ENCODE measurements around the gene ADAMTS12. TPM values are rescaled to one million over a fixed set of nuclear protein-coding genes. Genes with fewer than 3 reads are reported as not detected.
"Not testable (repeated sequence)": the region's sequence is repeated elsewhere in the genome, so short reads cannot be mapped to it uniquely, and the experiment has no call there.

ADAMTS12 gene
- polyA plus RNA-seq, 3 donors, result 13.5 to 18.0 (median 15.8) TPM

DNA sequence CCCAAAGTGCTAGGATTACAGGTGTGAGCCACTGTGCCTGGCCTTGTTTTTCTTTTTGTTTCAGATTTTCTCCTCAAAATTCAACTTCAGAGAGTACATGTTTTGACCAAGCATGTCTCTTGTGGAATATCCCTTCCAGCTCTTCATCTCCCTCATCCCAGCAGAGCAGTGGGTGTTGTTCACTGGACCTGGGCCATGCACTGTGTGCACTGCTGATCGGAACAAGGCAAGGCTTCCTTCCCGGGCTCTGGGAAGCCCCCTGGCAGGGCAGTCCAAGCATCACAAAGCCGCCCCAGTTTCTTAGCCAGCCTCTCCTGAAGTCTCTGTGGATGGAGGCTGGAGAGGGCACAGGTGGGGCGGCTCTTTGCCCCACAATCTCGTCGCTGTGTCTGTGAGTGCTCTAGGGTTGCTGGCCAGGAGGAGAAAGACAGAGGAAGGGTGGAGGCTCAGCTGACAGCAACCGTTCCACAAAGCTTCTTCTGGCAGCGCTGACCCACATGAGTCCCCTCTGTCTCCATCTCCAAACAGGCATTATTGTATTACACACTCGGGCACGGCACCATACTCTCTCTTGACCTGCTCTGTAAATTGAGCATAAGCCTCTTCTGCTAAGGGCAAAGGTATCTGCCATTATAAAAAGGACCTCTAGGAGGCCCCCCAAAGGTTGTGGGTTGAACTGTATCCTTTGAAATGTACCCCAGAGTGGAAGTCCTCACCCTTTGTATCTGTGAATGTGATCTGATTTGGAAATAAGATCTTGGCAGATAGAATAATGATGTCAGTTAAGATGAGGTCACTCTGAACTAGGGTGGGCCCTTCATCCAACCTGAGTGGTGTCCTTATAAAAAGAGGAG is 361.4 kb downstream of the ADAMTS12 start:
- DNase-seq, result no peak

- no peak for DNase-seq
These were observed 364.1 kb downstream of the ADAMTS12 start for GRCh38 chr5:33527696-33528095.

DNA sequence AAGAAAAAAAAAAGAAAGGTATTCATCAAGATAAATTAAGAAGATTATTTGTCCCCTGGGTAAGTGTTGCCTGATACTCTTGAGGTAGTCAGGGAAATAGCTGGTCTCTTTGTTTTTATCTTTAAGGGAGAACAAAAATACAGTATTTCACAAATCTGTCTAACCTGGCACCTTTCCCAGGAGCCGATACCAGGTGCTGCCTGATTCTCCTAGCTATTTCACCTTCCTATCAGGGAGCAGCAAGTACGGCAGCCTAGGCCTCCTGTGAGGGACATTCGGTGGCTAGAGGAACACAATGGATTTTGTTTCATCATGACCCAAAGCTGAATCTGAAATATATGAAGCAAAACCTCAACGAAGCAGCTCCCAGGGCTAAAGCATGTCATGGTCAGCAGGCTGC is 365.0 kb downstream of the ADAMTS12 start:
- DNase-seq, result no peak

GRCh38 chr5:33524476-33524875 is 367.3 kb downstream of the ADAMTS12 start:
- DNase-seq, result no peak

- DNase-seq, result no peak
These were observed 368.5 kb downstream of the ADAMTS12 start for GRCh38 chr5:33523208-33523771.

DNA sequence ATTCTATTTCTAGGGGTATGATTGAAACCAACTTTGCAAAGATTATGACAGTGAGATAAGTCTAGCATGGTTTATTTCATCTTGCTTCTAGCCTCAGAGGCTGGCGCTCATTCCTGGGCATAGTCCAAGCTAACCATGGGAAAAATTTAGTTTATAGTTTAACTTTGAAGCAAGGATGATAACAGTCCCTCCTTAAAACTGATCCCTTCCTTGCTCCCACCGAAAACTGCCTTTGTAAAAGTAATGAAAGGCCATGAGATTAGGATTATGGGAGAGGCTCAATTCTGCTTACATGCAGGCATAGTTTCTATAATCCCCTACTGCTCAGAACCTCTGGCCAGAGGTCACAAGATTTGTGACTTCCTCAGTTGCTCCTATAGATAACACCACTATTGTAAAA is 375.4 kb downstream of the ADAMTS12 start:
- no peak for DNase-seq

DNA sequence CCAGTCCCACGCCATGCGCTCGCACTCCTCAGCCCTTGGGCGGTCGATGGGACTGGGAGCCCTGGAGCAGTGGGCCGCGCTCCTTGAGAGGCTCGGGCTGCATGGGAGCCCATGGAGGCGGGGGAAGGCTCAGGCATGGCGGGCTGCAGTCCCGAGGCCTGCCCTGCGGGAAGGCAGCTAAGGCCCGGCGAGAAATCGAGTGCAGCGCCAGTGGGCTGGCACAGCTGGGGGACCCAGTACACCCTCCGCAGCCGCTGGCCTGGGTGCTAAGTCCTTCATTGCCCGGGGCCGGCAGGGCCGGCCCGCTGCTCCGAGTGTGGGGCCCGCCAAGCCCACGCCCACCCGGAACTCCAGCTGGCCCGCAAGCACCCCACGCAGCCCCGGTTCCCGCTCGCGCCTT is 376.4 kb downstream of the ADAMTS12 start:
- DNase-seq, result not testable (repeated sequence)

GRCh38 chr5:33513462-33514185 is 378.2 kb downstream of the ADAMTS12 start:
- no peak for DNase-seq

GRCh38 chr5:33509036-33509435 is 382.8 kb downstream of the ADAMTS12 start:
- DNase-seq, result no peak

GRCh38 chr5:33507426-33507825 is 384.4 kb downstream of the ADAMTS12 start:
- no peak for DNase-seq

DNA sequence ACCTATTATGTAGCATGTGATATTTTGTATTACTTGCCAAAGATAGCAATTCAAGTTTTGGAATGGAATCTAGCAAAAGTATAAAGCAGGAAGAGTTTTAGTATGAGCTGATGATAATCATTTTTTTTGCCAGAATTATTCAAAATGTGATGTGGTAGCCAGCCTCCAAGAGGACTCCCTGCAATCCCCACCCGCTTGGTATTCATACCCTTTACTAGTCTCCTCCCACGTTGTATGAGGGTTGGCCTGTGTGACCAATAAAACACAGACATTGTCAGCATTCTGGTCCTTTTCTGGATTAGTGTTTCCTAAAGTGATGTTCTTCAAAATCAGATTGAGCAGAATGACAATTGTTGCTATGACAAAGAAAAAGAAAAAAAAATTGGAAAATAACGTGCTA is 387.2 kb downstream of the ADAMTS12 start:
- no peak for DNase-seq

DNA sequence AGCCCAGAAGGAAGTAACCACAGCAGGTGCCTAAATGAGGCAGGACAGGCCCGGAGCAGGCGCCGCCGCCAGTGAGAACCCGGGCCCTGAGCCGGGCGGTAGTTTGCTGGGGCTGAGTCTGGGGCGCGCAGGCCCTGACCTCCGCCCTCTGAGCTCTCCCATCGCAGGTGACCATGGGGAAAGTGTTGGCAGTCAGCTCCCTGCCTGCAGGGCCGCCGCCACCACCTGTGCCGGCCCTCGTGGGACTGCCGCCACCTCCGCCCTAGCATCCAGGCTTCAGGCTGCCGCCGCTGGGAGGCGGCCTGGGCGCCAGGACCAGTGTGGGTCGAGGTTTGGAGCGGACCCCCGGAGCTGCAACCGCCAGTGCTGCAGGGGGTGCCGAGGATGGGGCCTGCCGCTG is 389.9 kb downstream of the ADAMTS12 start:
- DNase-seq, result no peak

GRCh38 chr5:33501260-33501659 is 390.5 kb downstream of the ADAMTS12 start:
- DNase-seq, result no peak

DNA sequence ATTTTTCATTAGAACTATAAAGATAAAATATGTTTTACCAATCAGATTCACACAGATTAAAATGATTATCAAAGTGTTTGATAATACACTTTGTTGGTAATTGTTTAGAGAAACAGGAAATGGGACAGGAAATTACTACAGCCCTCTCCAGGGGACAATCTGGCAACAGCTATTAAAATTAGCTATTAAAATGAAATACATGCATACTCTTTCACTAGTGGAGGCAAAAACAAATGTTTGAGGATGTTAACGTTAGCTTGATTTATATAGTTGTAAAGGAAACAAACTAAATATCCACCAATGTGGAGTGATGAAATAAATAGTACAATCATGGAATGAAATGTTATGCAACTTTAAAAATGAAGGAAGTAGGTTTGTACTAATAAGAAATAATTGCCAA is 397.3 kb downstream of the ADAMTS12 start:
- no peak for DNase-seq

GRCh38 chr5:33491941-33492340 is 399.8 kb downstream of the ADAMTS12 start:
- DNase-seq, result no peak

GRCh38 chr5:33490071-33490665 is 401.6 kb downstream of the ADAMTS12 start:
- DNase-seq, result no peak

GRCh38 chr5:33489481-33490067 is 402.2 kb downstream of the ADAMTS12 start:
- DNase-seq, result no peak

DNA sequence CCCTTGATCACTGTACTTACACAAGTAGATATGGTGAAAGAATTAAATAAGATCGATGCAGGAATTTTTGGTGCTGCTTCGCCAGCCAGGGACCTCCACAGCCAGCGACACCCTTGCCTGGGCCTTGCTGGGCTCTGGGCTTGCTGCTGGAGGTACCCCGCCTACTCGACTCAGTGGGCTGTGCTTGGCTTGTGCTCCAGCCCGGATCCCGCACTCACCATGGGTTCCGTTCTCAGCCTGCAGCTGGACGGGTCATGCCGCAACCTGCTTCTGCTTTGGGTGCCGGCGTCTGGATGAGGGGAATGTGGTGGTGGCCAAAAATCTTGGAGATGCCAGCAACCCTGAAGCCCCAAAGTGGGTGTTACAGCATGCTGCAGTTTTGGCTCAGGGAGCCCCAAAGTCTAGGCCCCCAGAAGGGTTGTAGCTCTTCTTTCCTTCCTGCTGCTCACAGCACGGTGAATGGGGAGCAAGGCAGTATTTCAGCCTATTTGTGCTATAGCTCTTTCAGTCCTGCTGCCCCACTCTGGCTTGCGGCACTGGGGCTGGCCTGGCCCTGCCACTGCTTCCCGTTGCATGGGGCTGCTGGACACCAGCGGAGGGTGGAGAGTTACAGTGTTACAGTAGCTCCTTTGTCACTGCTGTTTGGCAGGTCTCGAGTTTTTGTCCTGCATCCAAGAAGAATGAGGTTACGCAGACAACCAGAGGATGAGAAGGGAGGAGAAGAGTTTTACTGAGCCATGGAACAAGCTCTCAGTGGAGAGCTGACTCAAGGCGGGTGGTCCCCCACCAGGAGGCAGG is 403.0 kb downstream of the ADAMTS12 start:
- DNase-seq, result no peak

DNA sequence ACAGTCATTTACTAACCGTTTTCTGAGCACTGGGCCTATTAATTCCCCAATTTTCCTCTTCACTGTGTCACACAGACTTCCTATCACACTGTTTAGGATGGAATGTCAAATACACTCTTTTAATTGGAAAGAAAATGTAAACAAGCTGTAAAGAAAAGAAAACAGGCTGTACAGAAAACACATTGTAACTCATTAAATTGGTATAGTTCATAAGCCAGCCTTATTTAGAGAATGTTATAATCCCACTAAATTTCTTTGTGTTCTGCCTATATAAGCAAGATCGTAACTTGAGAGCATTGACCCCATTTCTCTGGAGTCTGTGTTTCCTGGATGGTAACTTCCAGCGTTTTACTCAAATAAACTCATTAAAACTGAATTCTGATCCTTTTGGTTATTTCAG is 404.6 kb downstream of the ADAMTS12 start:
- DNase-seq, result no peak

- DNase-seq, result no peak
These were observed 409.5 kb downstream of the ADAMTS12 start for GRCh38 chr5:33482335-33482734.

DNA sequence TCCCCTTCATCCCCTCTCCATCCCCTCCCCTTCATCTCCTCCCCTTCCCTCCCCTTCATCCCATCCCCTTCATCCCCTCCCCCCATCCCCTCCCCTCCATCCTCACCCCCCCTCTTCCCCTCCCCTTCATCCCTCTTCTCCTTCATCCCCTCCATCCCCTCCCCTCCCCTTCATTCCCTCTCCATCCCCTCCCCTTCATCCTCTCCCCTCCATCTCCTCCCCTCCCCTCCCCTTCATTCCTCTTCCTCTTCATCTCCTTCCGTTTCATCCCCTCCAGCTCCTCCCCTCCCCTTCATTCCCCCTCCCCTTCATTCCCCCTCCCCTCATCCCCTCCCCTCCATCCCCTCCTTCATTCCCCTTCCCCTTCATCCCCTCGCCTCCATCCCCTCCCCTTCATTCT is 410.9 kb downstream of the ADAMTS12 start:
- DNase-seq, result no peak

Measured in renal pelvis (tissue), 4 donors.